Measurements from ENCODE around the gene KIFAP3. TPM values are rescaled to one million over a fixed set of nuclear protein-coding genes. Genes with fewer than 3 reads are reported as not detected.
"Not testable (repeated sequence)": the region's sequence is repeated elsewhere in the genome, so short reads cannot be mapped to it uniquely, and the experiment has no call there.

The KIFAP3 gene
- total and polyA plus RNA-seq, 12 donors = 18.4 to 54.8 (median 30.5) TPM

DNA sequence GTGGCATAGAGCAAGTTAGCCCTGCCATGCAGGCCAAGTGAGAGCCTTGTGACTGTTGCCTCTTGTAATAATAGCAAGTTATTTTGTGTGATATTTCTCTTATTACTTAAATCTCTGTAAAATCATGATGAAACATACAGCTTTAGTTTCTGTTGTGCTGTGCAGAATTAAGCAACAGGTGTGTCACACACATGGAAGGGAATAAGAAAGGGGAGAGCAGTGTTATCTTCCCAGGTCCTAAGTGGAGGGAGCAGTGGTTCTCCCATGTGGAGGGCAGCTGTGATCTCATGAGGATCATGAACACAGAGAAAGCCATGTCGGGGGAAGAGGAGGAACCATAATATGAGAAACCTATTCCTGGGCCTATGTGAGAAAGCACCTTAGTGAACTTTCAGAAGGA lies 155.6 kb downstream of the KIFAP3 start:
- H3K27me3 ChIP-seq = no peaks in the 10 kb centered on the region
- no peak for TF ChIP-seq POLR2A (IDR thresholded peaks at IDR 0.05)
- TF ChIP-seq, protein P1, sequence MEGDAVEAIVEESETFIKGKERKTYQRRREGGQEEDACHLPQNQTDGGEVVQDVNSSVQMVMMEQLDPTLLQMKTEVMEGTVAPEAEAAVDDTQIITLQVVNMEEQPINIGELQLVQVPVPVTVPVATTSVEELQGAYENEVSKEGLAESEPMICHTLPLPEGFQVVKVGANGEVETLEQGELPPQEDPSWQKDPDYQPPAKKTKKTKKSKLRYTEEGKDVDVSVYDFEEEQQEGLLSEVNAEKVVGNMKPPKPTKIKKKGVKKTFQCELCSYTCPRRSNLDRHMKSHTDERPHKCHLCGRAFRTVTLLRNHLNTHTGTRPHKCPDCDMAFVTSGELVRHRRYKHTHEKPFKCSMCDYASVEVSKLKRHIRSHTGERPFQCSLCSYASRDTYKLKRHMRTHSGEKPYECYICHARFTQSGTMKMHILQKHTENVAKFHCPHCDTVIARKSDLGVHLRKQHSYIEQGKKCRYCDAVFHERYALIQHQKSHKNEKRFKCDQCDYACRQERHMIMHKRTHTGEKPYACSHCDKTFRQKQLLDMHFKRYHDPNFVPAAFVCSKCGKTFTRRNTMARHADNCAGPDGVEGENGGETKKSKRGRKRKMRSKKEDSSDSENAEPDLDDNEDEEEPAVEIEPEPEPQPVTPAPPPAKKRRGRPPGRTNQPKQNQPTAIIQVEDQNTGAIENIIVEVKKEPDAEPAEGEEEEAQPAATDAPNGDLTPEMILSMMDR (IDR thresholded peaks at IDR 0.05) = no peak
- H3K4me3 ChIP-seq = no peak overlapping the region
- H3K36me3 ChIP-seq (replicated peaks in 1 of 2) = no peaks in the 10 kb centered on the region
- no peak overlapping the region for H3K27ac ChIP-seq
- intact Hi-C loops (cut with DNase I) = no loop called here
- WGBS, 4 donors = 75 to 83% (median 80%) methylated on average over 1 of the region's 1 CpG
- DNase-seq = no peak
- H3K4me1 ChIP-seq (replicated peaks in 1 of 2) = peaks cover 0 to 9% of the 10 kb centered on the region in 2 donors
- no peaks in the 10 kb centered on the region for H3K9me3 ChIP-seq (replicated peaks in 1 of 3)

DNA sequence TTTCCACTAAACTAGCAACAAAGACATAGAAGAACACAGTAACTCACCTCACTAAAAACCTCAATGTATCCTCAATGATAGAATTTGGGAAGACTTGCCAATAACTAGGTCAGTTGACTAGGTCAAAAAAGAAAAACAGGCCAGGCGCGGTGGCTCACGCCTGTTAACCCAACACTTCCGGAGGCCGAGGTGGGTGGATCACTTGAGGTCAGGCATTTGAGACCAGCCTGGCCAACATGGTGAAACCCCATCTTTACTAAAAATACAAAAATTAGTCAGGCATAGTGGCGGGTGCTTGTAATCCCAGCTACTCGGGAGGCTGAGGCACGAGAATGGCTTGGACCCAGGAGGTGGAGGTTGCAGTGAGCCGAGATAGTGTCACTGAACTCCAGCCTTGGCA lies 156.3 kb downstream of the KIFAP3 start:
- WGBS, 4 donors = 91 to 98% (median 97%) methylated on average over 9 of the region's 9 CpGs

DNA sequence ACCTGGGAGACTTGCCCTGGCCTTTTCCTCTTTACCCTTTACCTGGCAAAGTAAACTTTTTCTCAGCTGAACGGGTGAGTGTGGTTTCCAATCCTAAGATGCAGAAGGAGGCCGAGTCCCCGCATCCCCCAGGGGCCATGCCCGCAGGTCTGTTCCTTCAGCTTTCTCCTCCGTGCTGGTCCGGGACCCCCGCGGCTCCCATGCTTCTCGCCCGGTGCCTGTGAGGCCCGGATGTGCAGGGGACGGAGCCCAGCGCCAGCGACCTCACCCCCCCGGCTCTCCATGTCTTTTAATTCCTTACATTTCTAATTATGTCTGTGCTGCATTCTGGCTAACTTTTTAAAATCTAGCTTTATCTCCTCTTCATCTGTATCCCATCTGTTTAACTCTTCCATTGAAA lies 159.3 kb downstream of the KIFAP3 start:
- WGBS, 4 donors = 50 to 77% (median 60%) methylated on average over 15 of the region's 15 CpGs
- Histone ChIP-seq H3K36me3 (replicated peaks in 1 of 2) (no peaks in the 10 kb centered on the region), H3K9me3 (replicated peaks in 1 of 3) (no peaks in the 10 kb centered on the region), H3K4me1 (replicated peaks in 1 of 2) (peaks cover 0 to 9% of the 10 kb centered on the region in 2 donors), H3K27ac (no peak overlapping the region), H3K4me3 (no peak overlapping the region), H3K27me3 (no peaks in the 10 kb centered on the region)
- intact Hi-C loops (cut with DNase I) = no loop called here
- no peak for DNase-seq
- no peak for TF ChIP-seq POLR2A (IDR thresholded peaks at IDR 0.05)
- TF ChIP-seq, protein P1 (IDR thresholded peaks at IDR 0.05) = no peak

More for the DNA sequence above, 156.3 kb downstream of the KIFAP3 start:
- H3K36me3 ChIP-seq (replicated peaks in 1 of 2); intact Hi-C loops (cut with DNase I); H3K4me3 ChIP-seq; H3K9me3 ChIP-seq (replicated peaks in 1 of 3); DNase-seq; H3K27me3 ChIP-seq; H3K27ac ChIP-seq; H3K4me1 ChIP-seq (replicated peaks in 1 of 2): not testable (repeated sequence)

DNA sequence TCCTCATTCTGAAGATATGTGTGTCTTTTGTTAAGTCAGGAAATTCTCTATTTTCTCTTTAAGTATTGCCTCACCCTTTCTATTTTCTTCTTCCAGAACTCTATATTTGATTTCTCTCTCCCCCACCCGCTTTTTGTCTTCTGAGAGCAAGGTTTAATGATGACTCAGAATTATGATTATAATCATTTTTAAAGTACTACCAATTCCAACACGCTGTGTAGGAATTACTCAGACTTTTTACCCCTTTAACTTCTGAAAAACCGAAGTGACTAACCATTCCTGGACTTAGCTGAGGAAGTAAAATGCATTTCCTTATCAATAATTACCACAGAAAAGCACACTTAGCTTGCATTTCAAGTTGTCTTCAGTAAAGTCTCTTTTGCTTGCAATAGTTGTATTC lies 160.0 kb downstream of the KIFAP3 start:
- no peak for DNase-seq
- Histone ChIP-seq H3K27ac (no peak overlapping the region), H3K27me3 (no peaks in the 10 kb centered on the region), H3K36me3 (replicated peaks in 1 of 2) (no peaks in the 10 kb centered on the region), H3K4me1 (replicated peaks in 1 of 2) (peaks cover 0 to 9% of the 10 kb centered on the region in 2 donors), H3K9me3 (replicated peaks in 1 of 3) (no peaks in the 10 kb centered on the region), H3K4me3 (no peak overlapping the region)
- no peak for TF ChIP-seq POLR2A (IDR thresholded peaks at IDR 0.05)
- TF ChIP-seq, protein P1 (IDR thresholded peaks at IDR 0.05) = no peak
- 26 to 39% (median 30%) methylated on average over 3 of the region's 3 CpGs for WGBS, 4 donors
- intact Hi-C loops (cut with DNase I) = no loop called here

DNA sequence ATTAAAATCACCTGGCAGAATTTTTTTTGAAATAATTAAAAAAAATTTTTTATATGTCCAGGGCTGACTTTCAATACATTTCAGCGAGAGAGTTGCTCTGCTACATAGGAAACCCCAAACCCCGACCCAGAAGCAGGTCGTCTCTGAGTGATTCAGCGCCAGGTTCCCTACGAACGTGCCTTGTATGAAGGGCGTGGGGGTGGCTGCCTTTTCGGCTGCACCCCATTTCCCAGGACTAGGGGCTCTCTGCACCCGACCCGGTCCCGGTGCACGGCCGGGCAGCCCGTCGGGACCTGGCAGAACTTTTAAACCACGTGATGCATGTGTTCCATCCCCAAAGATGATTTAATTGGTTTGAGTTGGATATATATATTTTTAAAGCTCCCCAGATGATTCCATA lies 165.0 kb downstream of the KIFAP3 start:
- WGBS, 4 donors = 87 to 95% (median 91%) methylated on average over 16 of the region's 16 CpGs
- Histone ChIP-seq H3K4me1 (replicated peaks in 1 of 2) (peaks cover 0 to 4% of the 10 kb centered on the region in 2 donors), H3K9me3 (replicated peaks in 1 of 3) (no peaks in the 10 kb centered on the region), H3K27ac (no peak overlapping the region), H3K27me3 (no peaks in the 10 kb centered on the region), H3K4me3 (no peak overlapping the region), H3K36me3 (replicated peaks in 1 of 2) (no peaks in the 10 kb centered on the region)
- intact Hi-C loops (cut with DNase I) = no loop called here
- DNase-seq = no peak
- TF ChIP-seq, protein P1 (IDR thresholded peaks at IDR 0.05) = no peak
- TF ChIP-seq POLR2A (IDR thresholded peaks at IDR 0.05) = no peak

Data from adrenal gland (tissue), 12 donors.